Mesothelial cell of epicardium (in vitro differentiated cells): ENCODE data around the gene RLF. TPM values are rescaled to one million over a fixed set of nuclear protein-coding genes. Genes with fewer than 3 reads are reported as not detected.

Source experiments
- DNase-seq, 2 experiments: peaks; one replicate each; pipeline ENCODE4 v3.0.0; 2021; ENCODE audit warnings: low spot score in 2 of 2; ENCODE audit not compliant: unreplicated experiment in 2 of 2
- H3K27ac Mint-ChIP-seq: 2 replicates; pipeline ENCODE4 v1.8.0; 2021; ENCODE audit warnings: mixed read lengths
- H3K27me3 Mint-ChIP-seq: 2 replicates; pipeline ENCODE4 v1.8.0; 2021; ENCODE audit warnings: low read depth, mixed read lengths
- H3K36me3 Mint-ChIP-seq: 2 replicates; pipeline ENCODE4 v1.8.0; 2021; ENCODE audit warnings: mixed read lengths
- H3K4me1 Mint-ChIP-seq: 2 replicates; pipeline ENCODE4 v1.8.0; 2021; ENCODE audit warnings: mixed read lengths
- H3K4me3 Mint-ChIP-seq: 2 replicates; pipeline ENCODE4 v1.8.0; 2021; ENCODE audit warnings: mild to moderate bottlenecking, moderate library complexity, mixed read lengths
- H3K9me3 Mint-ChIP-seq: 2 replicates; pipeline ENCODE4 v1.8.0; 2021; ENCODE audit warnings: mixed read lengths
- CTCF ChIP-seq: fragments of 200-600 bp; sonication (generic); IDR thresholded peaks from one replicate; pipeline ENCODE4 v1.5.0; 2021; ENCODE audit warnings: antibody characterized with exemption; ENCODE audit not compliant: unreplicated experiment
- total RNA-seq: library from RNA; stranded (reverse); gene quantifications from 3 replicates; pipeline ENCODE4 v1.2.1, GENCODE V29; 2021

Gene RLF, protein sequence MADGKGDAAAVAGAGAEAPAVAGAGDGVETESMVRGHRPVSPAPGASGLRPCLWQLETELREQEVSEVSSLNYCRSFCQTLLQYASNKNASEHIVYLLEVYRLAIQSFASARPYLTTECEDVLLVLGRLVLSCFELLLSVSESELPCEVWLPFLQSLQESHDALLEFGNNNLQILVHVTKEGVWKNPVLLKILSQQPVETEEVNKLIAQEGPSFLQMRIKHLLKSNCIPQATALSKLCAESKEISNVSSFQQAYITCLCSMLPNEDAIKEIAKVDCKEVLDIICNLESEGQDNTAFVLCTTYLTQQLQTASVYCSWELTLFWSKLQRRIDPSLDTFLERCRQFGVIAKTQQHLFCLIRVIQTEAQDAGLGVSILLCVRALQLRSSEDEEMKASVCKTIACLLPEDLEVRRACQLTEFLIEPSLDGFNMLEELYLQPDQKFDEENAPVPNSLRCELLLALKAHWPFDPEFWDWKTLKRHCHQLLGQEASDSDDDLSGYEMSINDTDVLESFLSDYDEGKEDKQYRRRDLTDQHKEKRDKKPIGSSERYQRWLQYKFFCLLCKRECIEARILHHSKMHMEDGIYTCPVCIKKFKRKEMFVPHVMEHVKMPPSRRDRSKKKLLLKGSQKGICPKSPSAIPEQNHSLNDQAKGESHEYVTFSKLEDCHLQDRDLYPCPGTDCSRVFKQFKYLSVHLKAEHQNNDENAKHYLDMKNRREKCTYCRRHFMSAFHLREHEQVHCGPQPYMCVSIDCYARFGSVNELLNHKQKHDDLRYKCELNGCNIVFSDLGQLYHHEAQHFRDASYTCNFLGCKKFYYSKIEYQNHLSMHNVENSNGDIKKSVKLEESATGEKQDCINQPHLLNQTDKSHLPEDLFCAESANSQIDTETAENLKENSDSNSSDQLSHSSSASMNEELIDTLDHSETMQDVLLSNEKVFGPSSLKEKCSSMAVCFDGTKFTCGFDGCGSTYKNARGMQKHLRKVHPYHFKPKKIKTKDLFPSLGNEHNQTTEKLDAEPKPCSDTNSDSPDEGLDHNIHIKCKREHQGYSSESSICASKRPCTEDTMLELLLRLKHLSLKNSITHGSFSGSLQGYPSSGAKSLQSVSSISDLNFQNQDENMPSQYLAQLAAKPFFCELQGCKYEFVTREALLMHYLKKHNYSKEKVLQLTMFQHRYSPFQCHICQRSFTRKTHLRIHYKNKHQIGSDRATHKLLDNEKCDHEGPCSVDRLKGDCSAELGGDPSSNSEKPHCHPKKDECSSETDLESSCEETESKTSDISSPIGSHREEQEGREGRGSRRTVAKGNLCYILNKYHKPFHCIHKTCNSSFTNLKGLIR (N-terminal part only)
- 33.2 to 33.6 TPM (median 33.3 TPM) in 3 replicates for total RNA-seq

GRCh38 chr1:40161125-40161887 is at the start of gene RLF:
Gene RLF (plus strand): TSS chr1:40161387. CDS start chr1:40161400, 13 bp downstream.
- no peaks in the 10 kb centered on the region for H3K9me3 Mint-ChIP-seq
- no peaks in the 10 kb centered on the region for H3K36me3 Mint-ChIP-seq
- H3K4me3 Mint-ChIP-seq: no peak within 1 kb of the TSS
- DNase-seq: peak; percentile 93 to 96
- H3K27me3 Mint-ChIP-seq: no peaks in the 10 kb centered on the region
- peaks cover 9% of the 10 kb centered on the region for H3K4me1 Mint-ChIP-seq
- no peak within 1 kb of the TSS for H3K27ac Mint-ChIP-seq
- no peak for TF ChIP-seq CTCF

GRCh38 chr1:40114400-40114799 is 46.8 kb upstream of the RLF start:
- Mint-ChIP-seq H3K27ac (no peak overlapping the region), H3K4me3 (no peak overlapping the region), H3K27me3 (peaks cover 2% of the 10 kb centered on the region), H3K4me1 (no peaks in the 10 kb centered on the region), H3K9me3 (peaks cover 39% of the 10 kb centered on the region), H3K36me3 (peaks cover 10% of the 10 kb centered on the region)
- TF ChIP-seq CTCF: no peak
- no peak for DNase-seq

DNA sequence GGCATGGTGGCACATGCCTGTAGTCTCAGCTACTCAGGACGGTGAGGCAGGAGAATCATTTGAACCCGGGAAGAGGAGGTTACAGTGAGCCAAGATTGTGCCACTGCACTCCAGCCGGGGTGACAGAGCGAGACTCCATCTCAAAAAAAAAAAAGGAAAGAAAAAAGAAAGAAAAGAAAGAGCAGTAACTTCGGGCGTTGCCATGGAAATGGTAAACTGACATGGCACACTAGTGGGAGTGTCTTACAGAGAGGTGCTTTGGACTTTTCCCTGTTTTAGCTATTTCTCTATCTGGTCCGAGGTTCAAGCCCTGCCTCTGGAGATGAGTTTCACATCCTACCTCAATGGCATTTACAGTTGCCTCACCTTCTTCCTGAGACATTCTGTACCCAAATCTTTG is 41.1 kb upstream of the RLF start:
- H3K4me1 Mint-ChIP-seq: peaks cover 14% of the 10 kb centered on the region
- no peak overlapping the region for H3K4me3 Mint-ChIP-seq
- H3K27ac Mint-ChIP-seq: no peak overlapping the region
- TF ChIP-seq CTCF: no peak
- peaks cover 2% of the 10 kb centered on the region for H3K27me3 Mint-ChIP-seq
- H3K36me3 Mint-ChIP-seq: no peaks in the 10 kb centered on the region
- peaks cover 3% of the 10 kb centered on the region for H3K9me3 Mint-ChIP-seq
- no peak for DNase-seq

DNA sequence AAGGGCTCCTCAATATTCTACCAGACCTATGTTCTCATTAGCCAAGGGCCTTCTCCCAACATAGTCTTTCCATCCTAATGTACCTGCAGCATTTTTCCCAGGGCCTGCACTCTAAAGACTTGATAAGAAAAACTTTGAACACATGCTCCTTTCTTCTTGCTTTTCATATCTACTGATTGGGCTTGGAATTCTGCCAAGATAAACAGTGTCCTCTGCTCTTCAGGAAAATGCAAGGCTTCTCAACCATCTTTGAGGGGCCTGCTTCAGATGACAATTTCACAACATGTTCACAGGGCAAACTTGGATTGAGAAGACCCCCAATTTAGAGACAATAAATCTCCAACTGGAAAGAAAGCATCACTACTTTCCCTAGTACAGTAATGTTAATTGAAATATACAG is 38.3 kb upstream of the RLF start:
- H3K4me3 Mint-ChIP-seq: no peak overlapping the region
- H3K27me3 Mint-ChIP-seq: no peaks in the 10 kb centered on the region
- TF ChIP-seq CTCF: no peak
- peaks cover 14% of the 10 kb centered on the region for H3K4me1 Mint-ChIP-seq
- H3K36me3 Mint-ChIP-seq: no peaks in the 10 kb centered on the region
- no peak for DNase-seq
- H3K9me3 Mint-ChIP-seq: peaks cover 3% of the 10 kb centered on the region
- peak overlapping the region; percentile 67 for H3K27ac Mint-ChIP-seq

DNA sequence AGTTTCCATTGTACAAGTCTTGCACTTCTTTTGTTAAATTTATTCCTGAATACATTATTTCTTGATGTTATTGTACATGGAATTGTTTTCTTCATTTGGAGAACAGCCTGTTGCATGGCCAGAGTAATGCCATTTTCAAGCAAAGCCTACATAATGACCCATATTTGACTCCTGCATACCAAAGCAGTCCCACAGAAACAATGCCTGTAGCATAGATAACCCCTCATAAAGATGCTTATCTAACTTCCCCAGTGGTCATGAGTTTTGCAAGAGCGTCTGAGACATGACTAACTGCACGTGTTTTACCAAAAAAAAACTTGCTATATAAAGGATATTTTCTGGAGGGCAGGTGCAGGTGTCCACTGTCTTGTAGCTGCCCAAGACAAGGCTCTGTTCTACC is 30.3 kb upstream of the RLF start:
- Mint-ChIP-seq H3K9me3 (peaks cover 15% of the 10 kb centered on the region), H3K27me3 (no peaks in the 10 kb centered on the region), H3K4me1 (peaks cover 6% of the 10 kb centered on the region), H3K27ac (no peak overlapping the region), H3K4me3 (no peak overlapping the region), H3K36me3 (peaks cover 2% of the 10 kb centered on the region)
- no peak for DNase-seq
- no peak for TF ChIP-seq CTCF
